NB4 (cell line): Measurements from ENCODE around the gene FAM120C.

ENCODE experiments used
- MYC ChIP-seq: IDR thresholded peaks from 2 replicates; pipeline ENCODE4 v1.6.1; 2011; ENCODE audit warnings: low read depth, low read length
- POLR2A ChIP-seq: IDR thresholded peaks from 2 replicates; pipeline ENCODE4 v1.6.1; 2011; ENCODE audit warnings: mild to moderate bottlenecking; ENCODE audit not compliant: insufficient read length; ENCODE audit errors: extremely low read depth
- TF ChIP-seq, protein P1 (sequence below): IDR thresholded peaks from one replicate; pipeline ENCODE4 v1.5.1; 2012; ENCODE audit warnings: low read depth, low read length
- TF ChIP-seq, protein P2 (sequence below): IDR thresholded peaks from 2 replicates; pipeline ENCODE4 v1.6.1; 2011; ENCODE audit warnings: low read depth, low read length

DNA sequence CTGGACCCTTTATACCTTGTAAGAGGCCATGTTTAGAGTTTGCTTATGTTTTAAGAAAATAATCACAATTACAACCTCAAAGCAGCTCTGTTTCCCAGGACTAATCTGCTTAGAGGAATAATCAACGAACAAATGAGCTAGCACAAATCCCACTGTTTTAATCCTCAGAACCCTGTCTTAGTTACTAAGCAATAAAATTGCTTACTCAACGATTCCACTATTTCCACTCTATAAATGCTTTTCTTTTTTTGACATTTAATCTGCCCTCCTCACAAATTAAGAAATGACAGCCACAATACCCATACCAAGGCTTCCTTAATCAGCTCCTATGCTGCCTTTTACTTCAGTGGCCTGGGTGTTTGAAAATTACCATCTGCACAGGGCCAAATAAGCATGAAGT is 48.8 kb downstream of the FAM120C start:
- TF ChIP-seq, protein P1, sequence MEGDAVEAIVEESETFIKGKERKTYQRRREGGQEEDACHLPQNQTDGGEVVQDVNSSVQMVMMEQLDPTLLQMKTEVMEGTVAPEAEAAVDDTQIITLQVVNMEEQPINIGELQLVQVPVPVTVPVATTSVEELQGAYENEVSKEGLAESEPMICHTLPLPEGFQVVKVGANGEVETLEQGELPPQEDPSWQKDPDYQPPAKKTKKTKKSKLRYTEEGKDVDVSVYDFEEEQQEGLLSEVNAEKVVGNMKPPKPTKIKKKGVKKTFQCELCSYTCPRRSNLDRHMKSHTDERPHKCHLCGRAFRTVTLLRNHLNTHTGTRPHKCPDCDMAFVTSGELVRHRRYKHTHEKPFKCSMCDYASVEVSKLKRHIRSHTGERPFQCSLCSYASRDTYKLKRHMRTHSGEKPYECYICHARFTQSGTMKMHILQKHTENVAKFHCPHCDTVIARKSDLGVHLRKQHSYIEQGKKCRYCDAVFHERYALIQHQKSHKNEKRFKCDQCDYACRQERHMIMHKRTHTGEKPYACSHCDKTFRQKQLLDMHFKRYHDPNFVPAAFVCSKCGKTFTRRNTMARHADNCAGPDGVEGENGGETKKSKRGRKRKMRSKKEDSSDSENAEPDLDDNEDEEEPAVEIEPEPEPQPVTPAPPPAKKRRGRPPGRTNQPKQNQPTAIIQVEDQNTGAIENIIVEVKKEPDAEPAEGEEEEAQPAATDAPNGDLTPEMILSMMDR = no peak
- TF ChIP-seq, protein P2, sequence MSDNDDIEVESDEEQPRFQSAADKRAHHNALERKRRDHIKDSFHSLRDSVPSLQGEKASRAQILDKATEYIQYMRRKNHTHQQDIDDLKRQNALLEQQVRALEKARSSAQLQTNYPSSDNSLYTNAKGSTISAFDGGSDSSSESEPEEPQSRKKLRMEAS = no peak
- TF ChIP-seq POLR2A (no peak), MYC (no peak)
